Esophagus muscularis mucosa (tissue), 3 donors: ENCODE measurements around the gene USP35.

ENCODE experiments used
- POLR2A ChIP-seq: fragments of 450-650 bp; IDR thresholded peaks from one replicate; pipeline ENCODE4 v1.6.1; 2017; ENCODE audit warnings: antibody characterized with exemption, moderate library complexity, mild to moderate bottlenecking, low read depth
- TF ChIP-seq, protein P1 (sequence below), 3 experiments: fragments of 200-600 bp in 2 of 3; fragments of 450-650 bp in 1 of 3; sonication (generic) in 2 of 3; IDR thresholded peaks; one replicate each; pipeline ENCODE4 v1.5.1; 2017 to 2019; ENCODE audit warnings: antibody characterized with exemption in 3 of 3, mild to moderate bottlenecking in 2 of 3, moderate library complexity in 1 of 3

DNA sequence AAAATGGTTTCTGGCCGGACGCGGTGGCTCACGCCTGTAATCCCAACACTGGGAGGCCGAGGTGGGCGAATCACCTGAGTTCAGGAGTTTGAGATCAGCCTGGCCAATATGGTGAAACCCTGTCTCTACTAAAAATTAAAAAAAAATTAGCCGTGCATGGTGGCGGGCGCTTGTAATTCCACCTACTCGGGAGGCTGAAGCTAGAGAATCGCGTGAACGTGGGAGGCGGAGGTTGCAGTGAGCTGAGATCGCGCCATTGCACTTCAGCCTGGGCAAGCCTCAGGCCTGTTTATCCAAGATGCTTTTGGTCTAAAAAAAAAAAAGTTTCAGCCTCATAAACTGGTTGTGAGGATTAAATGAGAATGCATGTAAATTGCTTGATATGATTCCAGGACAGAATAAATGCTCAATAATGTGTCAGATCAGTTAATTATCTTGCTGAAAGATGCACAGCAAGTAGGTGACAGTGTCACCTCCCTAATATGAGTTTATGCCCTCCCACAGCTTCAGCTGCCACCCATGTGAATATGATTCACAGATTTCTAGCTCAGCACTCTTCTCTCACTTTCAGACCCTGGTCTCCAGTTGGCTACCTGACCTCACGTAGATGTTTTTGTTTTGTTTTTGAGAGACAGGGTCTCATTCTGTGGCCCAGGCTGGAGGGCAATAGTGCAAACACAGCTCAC lies 48.2 kb upstream of the USP35 start:
- TF ChIP-seq, protein P1, sequence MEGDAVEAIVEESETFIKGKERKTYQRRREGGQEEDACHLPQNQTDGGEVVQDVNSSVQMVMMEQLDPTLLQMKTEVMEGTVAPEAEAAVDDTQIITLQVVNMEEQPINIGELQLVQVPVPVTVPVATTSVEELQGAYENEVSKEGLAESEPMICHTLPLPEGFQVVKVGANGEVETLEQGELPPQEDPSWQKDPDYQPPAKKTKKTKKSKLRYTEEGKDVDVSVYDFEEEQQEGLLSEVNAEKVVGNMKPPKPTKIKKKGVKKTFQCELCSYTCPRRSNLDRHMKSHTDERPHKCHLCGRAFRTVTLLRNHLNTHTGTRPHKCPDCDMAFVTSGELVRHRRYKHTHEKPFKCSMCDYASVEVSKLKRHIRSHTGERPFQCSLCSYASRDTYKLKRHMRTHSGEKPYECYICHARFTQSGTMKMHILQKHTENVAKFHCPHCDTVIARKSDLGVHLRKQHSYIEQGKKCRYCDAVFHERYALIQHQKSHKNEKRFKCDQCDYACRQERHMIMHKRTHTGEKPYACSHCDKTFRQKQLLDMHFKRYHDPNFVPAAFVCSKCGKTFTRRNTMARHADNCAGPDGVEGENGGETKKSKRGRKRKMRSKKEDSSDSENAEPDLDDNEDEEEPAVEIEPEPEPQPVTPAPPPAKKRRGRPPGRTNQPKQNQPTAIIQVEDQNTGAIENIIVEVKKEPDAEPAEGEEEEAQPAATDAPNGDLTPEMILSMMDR (IDR thresholded peaks at IDR 0.05) = no peak
- TF ChIP-seq POLR2A = no peak
